HL-60 (cell line): ENCODE data around the gene CEP68.

Experiments
- CTCF ChIP-seq: IDR thresholded peaks from one replicate; pipeline ENCODE4 v1.5.1; 2011; ENCODE audit warnings: low read length, control low read depth, inconsistent platforms; ENCODE audit not compliant: insufficient read depth
- POLR2AphosphoS5 ChIP-seq: IDR thresholded peaks from 2 replicates; pipeline ENCODE4 v1.6.1; 2012; ENCODE audit warnings: low read depth

- TF ChIP-seq CTCF (no peak), POLR2AphosphoS5 (peak; percentile 59; the same call in 1 of the 2 replicates)
These were observed at the start of gene CEP68 for GRCh38 chr2:65056215-65057053.
